HCT116 (cell line): ENCODE results near the gene ETV4. TPM values are rescaled to one million over a fixed set of nuclear protein-coding genes. Genes with fewer than 3 reads are reported as not detected.

Source experiments
- ATAC-seq: fragments of 200-7000 bp; cut with Tn5 transposase; 2 replicates; pipeline ENCODE4 v1.9.1; 2020; ENCODE audit warnings: mild to moderate bottlenecking, moderate library complexity
- BruUV-seq: library from RNA; stranded (reverse); fragments of 400-500 nt; replicated peaks from 2 replicates; lab custom pipeline; 2021; lab: Mats Ljungman, UMichigan
- CTCF ChIA-PET: fragments of 300-600 bp; sonication (Branson Sonifier 250); formaldehyde crosslinking; loops from one replicate; lab custom pipeline; 2021; ENCODE audit warnings: antibody characterized with exemption; lab: Charles Lee
- POLR2A ChIA-PET: fragments of 300-600, 350-600 bp; sonication (Branson Sonifier 250); formaldehyde crosslinking; loops from one replicate; lab custom pipeline; 2021; ENCODE audit warnings: antibody characterized with exemption; lab: Charles Lee
- RAD21 ChIA-PET, 2 experiments: fragments of 300-600 bp; sonication (Branson Sonifier 250); formaldehyde crosslinking; loops; one replicate each; lab custom pipeline; 2023; ENCODE audit warnings: low total read pairs in 2 of 2; ENCODE audit not compliant: uncharacterized antibody in 2 of 2, unreplicated experiment in 2 of 2, low non-redundant PET in 1 of 2; lab: Charles Lee
- DNase-seq: peaks from one replicate; pipeline ENCODE4 v3.0.0-alpha.2; 2010; ENCODE audit warnings: low read depth, low spot score
- H2AFZ ChIP-seq: fragments of 200-600 bp; shearing (Covaris generic), sonication (generic); 2 replicates; pipeline ENCODE4 v1.6.1; 2017; ENCODE audit warnings: low read depth, mixed run types, mixed read lengths, antibody characterized with exemption, low read length; ENCODE audit not compliant: poor library complexity, severe bottlenecking
- H3K27ac ChIP-seq: 2 replicates; pipeline ENCODE4 v1.5.1; 2012; ENCODE audit warnings: low read depth, low read length
- H3K27me3 ChIP-seq: fragments of 200-600 bp; sonication (generic); 2 replicates; pipeline ENCODE4 v1.6.1; 2016; ENCODE audit warnings: mixed run types, low read length, mixed read lengths; ENCODE audit not compliant: insufficient read depth
- H3K36me3 ChIP-seq, 2 experiments: fragments of 200-500 bp in 1 of 2; fragments of 200-600 bp in 1 of 2; sonication (Bioruptor generic) in 1 of 2; sonication (generic) in 1 of 2; 2 replicates each; pipeline versions ENCODE4 v1.5.1 to v1.6.1; 2014 to 2016; ENCODE audit warnings: low read length in 2 of 2, inconsistent platforms in 1 of 2, mixed read lengths in 1 of 2, mixed run types in 1 of 2; ENCODE audit not compliant: insufficient read depth in 2 of 2, control insufficient read depth in 1 of 2
- H3K4me1 ChIP-seq, 2 experiments: fragments of 200-600 bp in 1 of 2; sonication (generic) in 1 of 2; 2 replicates each; pipeline versions ENCODE4 v1.5.1 to v1.6.1; 2012 to 2017; ENCODE audit warnings: low read length in 2 of 2, inconsistent platforms in 1 of 2, mild to moderate bottlenecking in 1 of 2, mixed read lengths in 1 of 2, mixed run types in 1 of 2, moderate library complexity in 1 of 2; ENCODE audit not compliant: insufficient read depth in 2 of 2, control insufficient read depth in 1 of 2
- H3K4me2 ChIP-seq: fragments of 200-600 bp; sonication (generic); 2 replicates; pipeline ENCODE4 v1.6.1; 2017; ENCODE audit warnings: mixed run types, low read length, mixed read lengths
- H3K4me3 ChIP-seq, 2 experiments: fragments of 200-600 bp in 1 of 2; sonication (generic) in 1 of 2; replicated peaks in 1 of 2; 2 replicates each; pipeline ENCODE4 v1.5.1; 2011 to 2016; ENCODE audit warnings: low read length in 2 of 2, control low read depth in 1 of 2, low read depth in 1 of 2, mild to moderate bottlenecking in 1 of 2, mixed read lengths in 1 of 2, mixed run types in 1 of 2
- H3K79me2 ChIP-seq: fragments of 200-600 bp; sonication (generic); 2 replicates; pipeline ENCODE4 v1.6.1; 2017; ENCODE audit warnings: mild to moderate bottlenecking, mixed run types, low read length, moderate library complexity, mixed read lengths; ENCODE audit not compliant: insufficient read depth
- H3K9ac ChIP-seq: fragments of 200-600 bp; sonication (generic); 2 replicates; pipeline ENCODE4 v1.6.1; 2016; ENCODE audit warnings: low read length, mixed read lengths
- H3K9me2 ChIP-seq: fragments of 200-600 bp; sonication (generic), shearing (Covaris generic); 2 replicates; pipeline ENCODE4 v1.6.1; 2017; ENCODE audit warnings: mixed run types, mild to moderate bottlenecking, moderate library complexity; ENCODE audit not compliant: insufficient read depth
- H3K9me3 ChIP-seq, 2 experiments: fragments of 200-500 bp in 1 of 2; fragments of 200-600 bp in 1 of 2; sonication (Bioruptor generic) in 1 of 2; sonication (generic) in 1 of 2; 2 replicates each; pipeline ENCODE4 v1.6.1; 2014 to 2017; ENCODE audit warnings: low read length in 2 of 2, mixed read lengths in 2 of 2, inconsistent platforms in 1 of 2, low read depth in 1 of 2, mild to moderate bottlenecking in 1 of 2, mixed run types in 1 of 2, moderate library complexity in 1 of 2; ENCODE audit not compliant: control insufficient read depth in 1 of 2, insufficient read depth in 1 of 2
- H4K20me1 ChIP-seq: fragments of 200-600 bp; sonication (generic), shearing (Covaris generic); 2 replicates; pipeline ENCODE4 v1.6.1; 2017; ENCODE audit warnings: mixed run types, mild to moderate bottlenecking, moderate library complexity; ENCODE audit not compliant: insufficient read depth
- CEBPB ChIP-seq: IDR thresholded peaks from 2 replicates; pipeline ENCODE4 v1.6.1; 2012; ENCODE audit warnings: low read depth
- ELF1 ChIP-seq: IDR thresholded peaks from 2 replicates; pipeline ENCODE4 v1.6.1; 2012; ENCODE audit warnings: low read depth, borderline replicate concordance
- EZH2phosphoT487 ChIP-seq: fragments of 200-600 bp; IDR thresholded peaks from 2 replicates; pipeline ENCODE4 v1.6.1; 2018; ENCODE audit warnings: antibody characterized with exemption, borderline replicate concordance
- FOSL1 ChIP-seq: IDR thresholded peaks from 2 replicates; pipeline ENCODE4 v1.6.1; 2012; ENCODE audit warnings: low read depth
- POLR2A ChIP-seq: IDR thresholded peaks from 2 replicates; pipeline ENCODE4 v1.7.0; 2011; ENCODE audit warnings: borderline replicate concordance; ENCODE audit not compliant: insufficient read depth, insufficient read length; ENCODE audit errors: extremely low read depth
- POLR2AphosphoS5 ChIP-seq: IDR thresholded peaks from 2 replicates; pipeline ENCODE4 v1.6.1; 2011; ENCODE audit warnings: mild to moderate bottlenecking, low read depth, low read length, moderate library complexity
- SIN3A ChIP-seq: IDR thresholded peaks from 2 replicates; pipeline ENCODE4 v1.6.1; 2012; ENCODE audit warnings: low read depth
- TCF7L2 ChIP-seq: IDR thresholded peaks from 2 replicates; pipeline ENCODE4 v1.7.0; 2011; ENCODE audit warnings: borderline replicate concordance, inconsistent platforms; ENCODE audit not compliant: insufficient read depth, insufficient read length; ENCODE audit errors: extremely low read depth
- YY1 ChIP-seq: IDR thresholded peaks from 2 replicates; pipeline ENCODE4 v1.6.1; 2011; ENCODE audit warnings: low read length, low read depth, moderate library complexity, mild to moderate bottlenecking; ENCODE audit not compliant: insufficient replicate concordance; ENCODE audit errors: extremely low read depth
- ZFX ChIP-seq: fragments of 450-650 bp; IDR thresholded peaks from 2 replicates; pipeline ENCODE4 v1.6.1; 2017
- ZNF274 ChIP-seq: fragments of 200-500 bp; sonication (Bioruptor generic); IDR thresholded peaks from 2 replicates; pipeline ENCODE4 v1.6.1; 2014; ENCODE audit warnings: mild to moderate bottlenecking, low read depth, low read length, inconsistent platforms
- intact Hi-C: fragments of 100-400 bp; cut with micrococcal nuclease; formaldehyde crosslinking; loops from 2 replicates; pipeline ENCODE4 v1.10.0; 2022
- total RNA-seq: library from RNA; stranded (reverse); gene quantifications from one replicate; pipeline ENCODE4 v1.2.1, GENCODE V29; 2021; ENCODE audit not compliant: unreplicated experiment
- TF ChIP-seq, protein P1 (sequence below): IDR thresholded peaks from 2 replicates; pipeline ENCODE4 v1.6.1; 2011; ENCODE audit warnings: mild to moderate bottlenecking, low read length, moderate library complexity; ENCODE audit not compliant: insufficient replicate concordance; ENCODE audit errors: extremely low read depth
- TF ChIP-seq, protein P2 (sequence below): IDR thresholded peaks from 2 replicates; pipeline ENCODE4 v1.6.1; 2012
- TF ChIP-seq, protein P3 (sequence below): IDR thresholded peaks from 2 replicates; pipeline ENCODE4 v1.6.1; 2012

The ETV4 gene
- total RNA-seq, 1 experiment from 2014 or later, result 51.5 TPM

DNA sequence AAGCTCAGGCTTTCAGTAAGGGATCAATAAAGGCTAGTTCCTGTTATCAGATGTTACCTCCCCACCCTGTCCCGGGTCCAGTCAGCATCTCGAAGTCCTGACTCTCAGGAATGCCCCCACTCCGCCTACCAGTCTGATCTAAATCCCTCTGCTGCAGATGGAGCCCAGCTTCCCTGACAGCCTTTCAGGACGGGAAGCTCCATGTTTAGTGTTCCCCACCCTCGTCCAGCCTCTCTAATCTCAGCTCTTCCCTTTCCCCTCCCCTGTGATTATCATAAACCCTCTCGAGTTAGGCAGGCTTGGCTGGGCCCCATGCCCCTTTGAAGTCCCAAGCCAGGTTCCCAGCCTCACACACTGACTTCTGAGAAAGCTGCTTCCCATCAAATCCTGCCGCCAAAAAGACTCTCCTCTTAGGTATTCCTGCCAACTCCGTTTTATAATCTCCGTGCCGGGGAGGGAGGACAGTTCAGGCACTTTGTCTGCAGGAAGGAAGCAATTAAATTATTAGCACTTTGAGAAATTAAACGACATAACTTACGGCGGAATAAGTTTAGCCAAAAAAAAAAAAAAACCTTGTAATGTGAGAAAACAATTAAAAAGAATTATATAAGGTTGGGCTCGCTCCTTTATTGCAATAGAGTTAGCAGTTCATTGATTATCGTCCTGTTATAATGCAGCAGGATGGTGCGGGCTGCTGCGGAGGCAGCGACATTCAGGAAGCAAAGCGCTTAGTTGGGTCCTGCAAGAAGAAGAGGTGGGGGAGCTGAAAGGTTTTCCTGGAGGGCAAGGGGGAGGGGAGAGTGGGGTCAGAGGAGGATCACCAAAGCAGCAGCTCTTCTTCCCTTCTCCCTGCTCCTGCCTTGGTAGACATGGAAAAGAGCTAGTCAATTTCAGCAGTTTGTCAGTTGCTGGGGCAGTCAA, 16.8 kb upstream of the ETV4 start:
- Histone ChIP-seq H3K9me2 (no peaks in the 10 kb centered on the region), H3K9me3 (no peaks in the 10 kb centered on the region), H3K27ac (no peak overlapping the region), H2AFZ (no peak overlapping the region), H3K9ac (no peak overlapping the region), H4K20me1 (no peaks in the 10 kb centered on the region), H3K4me1 (no peaks in the 10 kb centered on the region), H3K4me3 (no peak overlapping the region), H3K27me3 (no peaks in the 10 kb centered on the region), H3K4me2 (no peak overlapping the region), H3K36me3 (no peaks in the 10 kb centered on the region), H3K79me2 (no peaks in the 10 kb centered on the region)
- no peak for DNase-seq
- intact Hi-C loops, result no loop called here
- ChIA-PET RAD21 (no interaction called here), POLR2A (no interaction called here), CTCF (no interaction called here)
- TF ChIP-seq ZNF274 (no peak), TCF7L2 (peak; percentile 92)
- no peak for ATAC-seq
- no TSS peak for BruUV-seq

DNA sequence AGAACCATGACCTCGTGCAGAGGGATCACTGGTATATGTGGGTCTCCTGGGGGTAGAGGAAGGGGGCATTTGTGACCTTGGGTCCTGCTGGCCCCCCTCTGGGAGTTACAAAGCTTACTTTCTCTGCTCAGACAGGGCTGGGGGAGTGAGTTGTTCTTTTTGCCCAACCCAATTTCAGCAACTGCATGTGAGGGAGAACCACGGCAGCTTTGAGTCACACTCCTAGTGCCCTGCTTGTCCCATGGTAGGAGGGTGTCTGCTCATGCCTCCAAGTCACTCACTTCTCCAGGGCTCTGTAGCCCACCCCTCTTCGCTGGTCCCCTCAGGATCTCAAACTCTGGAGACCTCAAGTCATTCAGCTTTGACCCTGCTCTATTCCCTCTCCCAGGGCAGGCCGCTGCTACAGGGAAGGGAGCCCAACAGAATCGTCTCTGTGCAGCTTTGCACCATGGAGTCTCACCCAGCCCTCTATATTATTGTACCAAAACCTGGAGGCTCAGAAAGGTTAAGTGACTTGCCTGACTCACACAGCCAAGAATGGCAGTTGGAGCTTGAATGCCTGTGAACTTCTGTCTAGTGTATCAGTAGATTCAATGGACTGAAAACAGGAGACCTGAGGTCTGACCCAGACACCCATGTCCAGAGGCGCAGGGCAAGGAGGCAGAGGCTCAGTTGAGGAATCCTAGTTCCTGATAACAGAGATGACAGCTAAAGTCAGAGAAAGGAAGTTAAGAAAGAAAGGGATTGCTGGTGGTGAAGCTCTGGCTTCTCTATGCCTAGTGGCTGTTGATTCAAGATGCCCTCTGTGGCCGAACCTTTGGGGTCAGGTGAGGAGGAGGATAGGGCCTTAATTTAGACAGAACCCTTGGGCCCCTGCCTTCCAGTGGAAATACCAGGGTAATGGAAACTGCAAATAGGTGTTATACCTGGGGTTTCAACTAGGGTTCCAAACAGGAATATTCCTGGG, 14.6 kb upstream of the ETV4 start:
- no peak for ATAC-seq
- CTCF ChIA-PET, result interaction anchor here (0.8 kb wide), 1 partner anchor 132 kb away, joined by 3 read pairs; no protein-coding TSS in a partner anchor
- intact Hi-C loops, result no loop called here
- Histone ChIP-seq H3K27ac (no peak overlapping the region), H3K79me2 (no peaks in the 10 kb centered on the region), H3K9me3 (no peaks in the 10 kb centered on the region)
- POLR2A ChIA-PET, result interaction anchor here (0.7 kb wide), 1 partner anchor 11 kb away, joined by 3 read pairs; no protein-coding TSS in a partner anchor
- no peak for TF ChIP-seq TCF7L2
- TF ChIP-seq, protein P1, sequence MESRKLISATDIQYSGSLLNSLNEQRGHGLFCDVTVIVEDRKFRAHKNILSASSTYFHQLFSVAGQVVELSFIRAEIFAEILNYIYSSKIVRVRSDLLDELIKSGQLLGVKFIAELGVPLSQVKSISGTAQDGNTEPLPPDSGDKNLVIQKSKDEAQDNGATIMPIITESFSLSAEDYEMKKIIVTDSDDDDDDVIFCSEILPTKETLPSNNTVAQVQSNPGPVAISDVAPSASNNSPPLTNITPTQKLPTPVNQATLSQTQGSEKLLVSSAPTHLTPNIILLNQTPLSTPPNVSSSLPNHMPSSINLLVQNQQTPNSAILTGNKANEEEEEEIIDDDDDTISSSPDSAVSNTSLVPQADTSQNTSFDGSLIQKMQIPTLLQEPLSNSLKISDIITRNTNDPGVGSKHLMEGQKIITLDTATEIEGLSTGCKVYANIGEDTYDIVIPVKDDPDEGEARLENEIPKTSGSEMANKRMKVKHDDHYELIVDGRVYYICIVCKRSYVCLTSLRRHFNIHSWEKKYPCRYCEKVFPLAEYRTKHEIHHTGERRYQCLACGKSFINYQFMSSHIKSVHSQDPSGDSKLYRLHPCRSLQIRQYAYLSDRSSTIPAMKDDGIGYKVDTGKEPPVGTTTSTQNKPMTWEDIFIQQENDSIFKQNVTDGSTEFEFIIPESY, result no peak
- TF ChIP-seq, protein P2, sequence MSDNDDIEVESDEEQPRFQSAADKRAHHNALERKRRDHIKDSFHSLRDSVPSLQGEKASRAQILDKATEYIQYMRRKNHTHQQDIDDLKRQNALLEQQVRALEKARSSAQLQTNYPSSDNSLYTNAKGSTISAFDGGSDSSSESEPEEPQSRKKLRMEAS, result no peak
- TF ChIP-seq, protein P3, sequence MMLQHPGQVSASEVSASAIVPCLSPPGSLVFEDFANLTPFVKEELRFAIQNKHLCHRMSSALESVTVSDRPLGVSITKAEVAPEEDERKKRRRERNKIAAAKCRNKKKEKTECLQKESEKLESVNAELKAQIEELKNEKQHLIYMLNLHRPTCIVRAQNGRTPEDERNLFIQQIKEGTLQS, result no peak
- TF ChIP-seq ELF1, result no peak
- no peak for TF ChIP-seq CEBPB
- no peak for TF ChIP-seq POLR2AphosphoS5
- no peak for TF ChIP-seq EZH2phosphoT487
- TF ChIP-seq SIN3A, result no peak
- TF ChIP-seq POLR2A, result no peak
- TF ChIP-seq ZFX, result no peak
- TF ChIP-seq FOSL1, result no peak
- no peak for TF ChIP-seq YY1
- TF ChIP-seq, all 23 proteins: peak for 0
- H3K4me3 ChIP-seq, result no peak overlapping the region
- H3K36me3 ChIP-seq, result no peaks in the 10 kb centered on the region
- peaks cover 8 to 12% of the 10 kb centered on the region in 2 experiments for H3K4me1 ChIP-seq
- no peak for DNase-seq
- H3K9me2 ChIP-seq, result no peaks in the 10 kb centered on the region
- H3K4me2 ChIP-seq, result no peak overlapping the region
- BruUV-seq, result no TSS peak
- RAD21 ChIA-PET, result no interaction called here
- no peak overlapping the region for H3K9ac ChIP-seq
- no peaks in the 10 kb centered on the region for H3K27me3 ChIP-seq
- no peak overlapping the region for H2AFZ ChIP-seq
- H4K20me1 ChIP-seq, result no peaks in the 10 kb centered on the region
